Tibial artery (tissue), 4 donors: ENCODE results near the gene TUBA3D.
"Not testable (repeated sequence)": the region's sequence is repeated elsewhere in the genome, so short reads cannot be mapped to it uniquely, and the experiment has no call there.

Source experiments
- DNase-seq, 2 donors: peaks; one replicate each; pipeline ENCODE4 v3.0.0-alpha.2; 2019
- H3K27ac ChIP-seq, 2 donors: fragments of 200-600 bp; sonication (generic) in 1 of 2; 1 replicate in 1 of 2; 2 replicates in 1 of 2; pipeline ENCODE4 v1.5.1; 2018 to 2019; ENCODE audit warnings: mild to moderate bottlenecking in 1 of 2
- H3K27me3 ChIP-seq, 2 donors: fragments of 200-600 bp; sonication (generic) in 1 of 2; one replicate each; pipeline versions ENCODE4 v1.5.1 to v1.6.0; 2016 to 2019
- H3K36me3 ChIP-seq, 3 donors: fragments of 200-600 bp; sonication (generic) in 2 of 3; one replicate each; pipeline ENCODE4 v1.5.1; 2016 to 2019; ENCODE audit warnings: mild to moderate bottlenecking in 2 of 3
- H3K4me1 ChIP-seq, 4 donors: fragments of 200-600 bp; sonication (generic) in 2 of 4; 1 replicate in 3 of 4; 2 replicates in 1 of 4; pipeline ENCODE4 v1.5.1; 2016 to 2019
- H3K4me3 ChIP-seq, 2 donors: fragments of 200-600 bp; sonication (generic) in 1 of 2; 1 replicate in 1 of 2; 2 replicates in 1 of 2; pipeline ENCODE4 v1.5.1; 2018 to 2019; ENCODE audit warnings: mild to moderate bottlenecking in 2 of 2
- H3K9me3 ChIP-seq, 3 donors: fragments of 200-600 bp; sonication (generic) in 1 of 3; one replicate each; pipeline ENCODE4 v1.5.1; 2016 to 2019
- intact Hi-C: fragments of 100-400 bp; cut with DNase I; formaldehyde crosslinking; loops from one replicate; pipeline ENCODE4 v1.15.0; 2023; ENCODE audit warnings: low total_unique reads
- TF ChIP-seq, protein P1 (sequence below), 2 experiments: fragments of 200-600 bp in 1 of 2; fragments of 450-650 bp in 1 of 2; IDR thresholded peaks; one replicate each; pipeline ENCODE4 v1.5.1; 2017 to 2019; ENCODE audit warnings: antibody characterized with exemption in 2 of 2, mild to moderate bottlenecking in 1 of 2, moderate library complexity in 1 of 2

The TUBA3D gene

DNA sequence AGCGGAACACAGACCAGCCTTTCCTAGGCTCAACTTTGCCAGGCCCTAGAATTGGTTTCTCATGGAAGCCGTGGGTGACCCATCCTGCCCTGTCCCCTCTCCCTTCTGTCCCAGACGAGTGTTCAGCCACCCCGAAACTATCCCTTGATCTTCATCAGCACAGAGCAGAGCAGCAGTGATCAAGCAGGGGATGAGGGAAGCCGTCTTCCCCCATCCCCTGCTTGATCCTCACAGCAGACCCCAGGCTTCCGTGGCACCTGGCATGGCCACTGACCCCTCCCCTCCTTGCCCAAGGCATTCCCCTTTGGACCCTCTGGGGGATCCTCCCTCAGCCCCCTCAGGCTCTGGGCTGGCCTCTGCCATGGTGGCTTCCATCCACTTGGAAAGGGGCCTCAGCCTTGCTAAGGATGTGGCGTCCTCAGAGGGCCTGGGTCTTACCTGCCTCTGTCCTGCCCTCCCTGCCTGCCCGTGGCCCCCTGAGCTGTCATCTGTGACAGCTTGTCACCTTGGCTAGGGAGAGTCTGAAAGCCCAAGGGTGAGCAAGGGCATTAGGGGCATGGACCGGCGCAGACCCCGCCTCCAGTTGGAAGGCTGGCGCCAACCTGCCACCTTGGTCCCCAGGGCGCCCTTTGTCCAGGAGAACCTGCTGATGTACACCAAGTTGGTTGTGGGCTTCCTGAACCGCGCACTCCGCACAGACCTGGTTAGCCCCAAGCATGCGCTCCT is 41.4 kb downstream of the TUBA3D start:
- TF ChIP-seq, protein P1, sequence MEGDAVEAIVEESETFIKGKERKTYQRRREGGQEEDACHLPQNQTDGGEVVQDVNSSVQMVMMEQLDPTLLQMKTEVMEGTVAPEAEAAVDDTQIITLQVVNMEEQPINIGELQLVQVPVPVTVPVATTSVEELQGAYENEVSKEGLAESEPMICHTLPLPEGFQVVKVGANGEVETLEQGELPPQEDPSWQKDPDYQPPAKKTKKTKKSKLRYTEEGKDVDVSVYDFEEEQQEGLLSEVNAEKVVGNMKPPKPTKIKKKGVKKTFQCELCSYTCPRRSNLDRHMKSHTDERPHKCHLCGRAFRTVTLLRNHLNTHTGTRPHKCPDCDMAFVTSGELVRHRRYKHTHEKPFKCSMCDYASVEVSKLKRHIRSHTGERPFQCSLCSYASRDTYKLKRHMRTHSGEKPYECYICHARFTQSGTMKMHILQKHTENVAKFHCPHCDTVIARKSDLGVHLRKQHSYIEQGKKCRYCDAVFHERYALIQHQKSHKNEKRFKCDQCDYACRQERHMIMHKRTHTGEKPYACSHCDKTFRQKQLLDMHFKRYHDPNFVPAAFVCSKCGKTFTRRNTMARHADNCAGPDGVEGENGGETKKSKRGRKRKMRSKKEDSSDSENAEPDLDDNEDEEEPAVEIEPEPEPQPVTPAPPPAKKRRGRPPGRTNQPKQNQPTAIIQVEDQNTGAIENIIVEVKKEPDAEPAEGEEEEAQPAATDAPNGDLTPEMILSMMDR (IDR thresholded peaks at IDR 0.05): no peak
- intact Hi-C loops: no loop called here
- Histone ChIP-seq H3K36me3 (peaks cover 9 to 88% (median 68%) of the 10 kb centered on the region in 3 donors), H3K4me1 (no peaks in the 10 kb centered on the region), H3K27ac (no peak overlapping the region), H3K9me3 (no peaks in the 10 kb centered on the region), H3K27me3 (no peaks in the 10 kb centered on the region), H3K4me3 (no peak overlapping the region)
- DNase-seq: no peak

DNA sequence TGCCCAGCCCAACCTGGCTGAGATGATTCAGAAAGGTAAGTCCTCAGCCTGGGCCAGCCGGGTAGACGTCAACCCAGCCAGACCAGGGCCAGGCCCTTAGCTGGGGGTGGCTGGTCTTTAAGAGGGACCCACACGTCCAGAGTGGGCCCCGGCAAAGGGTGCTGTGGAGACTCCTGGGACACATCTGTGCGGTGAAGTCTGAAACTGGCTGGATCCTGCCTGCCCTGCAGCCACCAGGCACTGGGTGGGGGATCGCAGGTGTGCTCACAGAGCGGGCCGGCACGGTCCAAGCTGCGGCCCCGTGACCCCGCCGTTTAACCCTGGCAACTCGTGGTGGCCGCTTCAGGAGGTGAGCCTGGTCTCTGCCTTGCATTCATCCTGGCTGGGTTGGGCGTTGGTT is 41.9 kb downstream of the TUBA3D start:
- peaks cover 9 to 82% (median 62%) of the 10 kb centered on the region in 3 donors for H3K36me3 ChIP-seq
- H3K27me3 ChIP-seq, H3K27ac ChIP-seq, intact Hi-C loops, H3K4me3 ChIP-seq, H3K9me3 ChIP-seq, DNase-seq, H3K4me1 ChIP-seq: not testable (repeated sequence)

DNA sequence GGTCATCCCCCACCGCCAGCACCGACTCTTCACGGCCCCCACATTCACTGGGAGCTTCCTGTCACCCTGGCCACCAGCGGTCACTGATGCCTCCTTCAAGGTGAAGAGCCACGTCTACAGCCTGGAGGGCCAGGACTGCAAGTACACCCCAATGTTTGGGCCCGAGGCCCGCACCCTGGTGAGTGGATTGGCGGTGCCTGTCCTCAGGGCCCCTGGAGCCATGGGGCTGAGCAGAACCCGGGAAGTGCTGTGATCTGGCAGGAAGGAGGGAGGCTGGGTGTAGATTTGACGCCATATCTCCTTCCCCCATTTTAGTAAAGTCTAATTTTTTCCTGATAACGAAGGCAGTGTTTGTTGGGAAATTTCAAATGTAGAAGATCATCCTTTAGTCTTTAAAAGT is 42.6 kb downstream of the TUBA3D start:
- DNase-seq, H3K27ac ChIP-seq, intact Hi-C loops, H3K27me3 ChIP-seq, H3K4me1 ChIP-seq, H3K4me3 ChIP-seq, H3K9me3 ChIP-seq: not testable (repeated sequence)
- peaks cover 9 to 76% (median 56%) of the 10 kb centered on the region in 3 donors for H3K36me3 ChIP-seq

DNA sequence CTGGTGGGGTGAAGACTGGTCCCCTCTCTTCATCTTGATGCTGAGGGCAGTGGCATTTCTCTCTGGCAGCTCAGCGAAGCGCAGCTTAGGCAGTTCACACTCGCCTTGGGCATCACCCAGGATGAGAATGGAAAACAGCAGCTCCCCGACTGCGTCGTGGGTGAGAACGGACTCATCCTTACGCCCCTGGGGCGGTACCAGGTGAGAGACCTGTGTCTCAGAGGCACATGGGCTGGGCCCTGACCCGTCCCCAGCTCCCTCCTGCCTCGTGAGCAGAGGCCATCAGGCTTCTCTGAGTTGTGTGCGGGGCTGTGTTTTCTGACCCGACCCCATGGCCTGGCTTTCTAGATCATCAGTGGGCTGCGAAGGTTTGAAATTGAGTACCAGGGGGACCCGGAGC is 43.5 kb downstream of the TUBA3D start:
- Histone ChIP-seq H3K4me1 (no peaks in the 10 kb centered on the region), H3K27ac (no peak overlapping the region), H3K36me3 (peaks cover 9 to 68% (median 47%) of the 10 kb centered on the region in 3 donors), H3K9me3 (no peaks in the 10 kb centered on the region), H3K4me3 (no peak overlapping the region), H3K27me3 (no peaks in the 10 kb centered on the region)
- intact Hi-C loops: no loop called here
- TF ChIP-seq, protein P1 (IDR thresholded peaks at IDR 0.05): no peak
- DNase-seq: no peak

DNA sequence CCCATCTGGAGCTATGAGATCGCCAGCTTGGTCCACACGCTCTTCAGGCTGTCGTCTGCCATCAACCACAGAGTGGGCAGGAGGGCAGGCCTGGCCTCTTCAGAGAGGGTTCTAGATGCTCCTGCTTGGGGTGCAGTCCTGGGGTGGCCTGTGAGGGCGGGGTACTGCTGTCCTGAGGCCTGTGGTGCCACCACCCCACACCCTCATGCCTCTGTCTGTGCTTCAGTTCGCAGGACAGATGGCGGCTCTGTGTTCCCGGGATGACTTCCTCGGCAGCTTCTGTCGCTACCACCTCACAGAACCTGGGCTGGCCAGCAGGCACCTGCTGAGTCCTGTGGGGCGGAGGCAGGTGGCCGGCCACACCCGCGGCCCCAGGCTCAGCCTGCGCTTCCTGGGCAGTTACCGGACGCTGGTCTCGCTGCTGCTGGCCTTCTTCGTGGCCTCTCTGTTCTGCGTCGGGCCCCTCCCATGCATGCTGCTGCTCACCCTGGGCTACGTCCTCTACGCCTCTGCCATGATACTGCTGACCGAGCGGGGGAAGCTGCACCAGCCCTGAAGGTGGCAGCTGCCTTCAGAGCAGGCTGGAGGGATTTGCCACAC is 44.1 kb downstream of the TUBA3D start:
- intact Hi-C loops, H3K9me3 ChIP-seq: not testable (repeated sequence)

DNA sequence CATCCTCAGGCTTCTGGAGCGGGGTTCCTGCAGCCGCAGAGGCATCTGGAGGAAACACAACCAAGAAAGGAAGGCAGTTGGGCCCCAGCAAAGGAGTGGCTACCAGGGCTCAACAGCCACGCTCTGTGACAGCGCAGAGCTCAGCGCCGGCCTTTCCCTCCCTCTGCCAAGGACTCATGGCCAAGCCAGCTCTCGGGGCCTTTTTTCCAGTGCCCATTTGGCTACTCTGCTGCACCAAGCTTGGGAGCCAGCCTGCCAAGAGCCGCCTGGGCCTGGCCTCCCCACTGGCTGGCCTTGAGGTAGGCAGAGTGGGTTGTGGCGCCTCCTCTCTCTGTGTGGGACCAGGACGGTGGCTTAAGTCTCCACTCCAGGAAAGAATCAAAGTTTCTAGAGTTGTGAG is 44.6 kb downstream of the TUBA3D start:
- Histone ChIP-seq H3K27ac (no peak overlapping the region), H3K4me1 (no peaks in the 10 kb centered on the region), H3K36me3 (peaks cover 9 to 60% (median 47%) of the 10 kb centered on the region in 3 donors), H3K9me3 (no peaks in the 10 kb centered on the region), H3K27me3 (no peaks in the 10 kb centered on the region), H3K4me3 (no peak overlapping the region)
- TF ChIP-seq, protein P1 (IDR thresholded peaks at IDR 0.05): no peak
- DNase-seq: no peak
- intact Hi-C loops: no loop called here

More for the DNA sequence above, 44.1 kb downstream of the TUBA3D start:
- not testable (repeated sequence) for DNase-seq, H3K4me1 ChIP-seq, H3K4me3 ChIP-seq, H3K27ac ChIP-seq, H3K27me3 ChIP-seq
- H3K36me3 ChIP-seq: peaks cover 9 to 64% (median 47%) of the 10 kb centered on the region in 3 donors

DNA sequence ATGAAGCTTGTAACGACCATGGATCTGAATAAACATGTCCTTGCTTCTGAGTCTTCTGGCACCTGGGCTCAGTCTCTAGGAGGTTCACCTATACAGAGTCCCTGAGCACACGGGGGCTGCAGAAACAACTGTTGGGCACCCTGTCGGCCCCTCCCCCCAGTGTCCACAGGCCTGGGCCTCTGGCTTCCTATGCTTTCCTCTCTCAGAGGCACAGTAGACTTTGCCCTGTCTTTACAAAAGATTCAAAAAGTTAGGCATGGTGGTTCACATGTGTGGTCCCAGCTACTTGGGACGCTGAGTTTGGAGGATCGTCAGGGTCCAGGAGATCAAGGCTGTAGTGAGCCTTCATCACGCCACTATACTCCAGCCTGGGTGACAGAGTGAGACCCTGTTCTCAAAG is 45.6 kb downstream of the TUBA3D start:
- H3K27ac ChIP-seq, H3K4me1 ChIP-seq, H3K4me3 ChIP-seq, DNase-seq, H3K9me3 ChIP-seq, intact Hi-C loops, H3K27me3 ChIP-seq: not testable (repeated sequence)
- peaks cover 9 to 52% (median 42%) of the 10 kb centered on the region in 3 donors for H3K36me3 ChIP-seq
